Muscle layer of colon (tissue), 2 donors: ENCODE measurements around the gene CYBB.

Source experiments
- H3K27ac ChIP-seq: one replicate; pipeline ENCODE4 v1.7.0; 2013; ENCODE audit warnings: low read depth, mild to moderate bottlenecking, low read length, moderate library complexity
- H3K27me3 ChIP-seq, 2 donors: one replicate each; pipeline ENCODE4 v1.7.0; 2013; ENCODE audit warnings: low read length in 2 of 2, mild to moderate bottlenecking in 2 of 2; ENCODE audit not compliant: insufficient read depth in 2 of 2, control insufficient read depth in 1 of 2
- H3K36me3 ChIP-seq: one replicate; pipeline ENCODE4 v1.7.0; 2013; ENCODE audit warnings: mild to moderate bottlenecking, low read length; ENCODE audit not compliant: insufficient read depth
- H3K4me1 ChIP-seq: one replicate; pipeline ENCODE4 v1.7.0; 2013; ENCODE audit warnings: mild to moderate bottlenecking, low read length; ENCODE audit not compliant: insufficient read depth
- H3K4me3 ChIP-seq, 2 donors: one replicate each; pipeline ENCODE4 v1.7.0; 2013; ENCODE audit warnings: low read length in 2 of 2, low read depth in 1 of 2, mild to moderate bottlenecking in 1 of 2, moderate library complexity in 1 of 2
- H3K9ac ChIP-seq: one replicate; pipeline ENCODE4 v1.7.0; 2013; ENCODE audit warnings: low read length
- H3K9me3 ChIP-seq: one replicate; pipeline ENCODE4 v1.7.0; 2013; ENCODE audit warnings: mild to moderate bottlenecking, low read length
- donor health status: abdominal sarcoma.
- donor health status: Adenocarcinoma of cecum.

The CYBB gene

GRCh38 chrX:37786624-37787422, 7.0 kb downstream of the CYBB start:
- H3K36me3 ChIP-seq, result no peaks in the 10 kb centered on the region
- no peaks in the 10 kb centered on the region for H3K4me1 ChIP-seq
- H3K4me3 ChIP-seq, result no peak overlapping the region
- no peak overlapping the region for H3K9ac ChIP-seq
- no peaks in the 10 kb centered on the region for H3K9me3 ChIP-seq
- H3K27me3 ChIP-seq, result peaks cover 0 to 7% of the 10 kb centered on the region in 2 donors
- H3K27ac ChIP-seq, result no peak overlapping the region

- H3K9ac ChIP-seq, result no peak overlapping the region
- no peaks in the 10 kb centered on the region for H3K9me3 ChIP-seq
- peaks cover 0 to 7% of the 10 kb centered on the region in 2 donors for H3K27me3 ChIP-seq
- no peaks in the 10 kb centered on the region for H3K36me3 ChIP-seq
- H3K4me1 ChIP-seq, result no peaks in the 10 kb centered on the region
- no peak overlapping the region for H3K4me3 ChIP-seq
- H3K27ac ChIP-seq, result no peak overlapping the region
These were observed 7.6 kb downstream of the CYBB start for GRCh38 chrX:37787423-37787869.

GRCh38 chrX:37796310-37796709, 16.5 kb downstream of the CYBB start:
- H3K27ac ChIP-seq, result no peak overlapping the region
- no peaks in the 10 kb centered on the region for H3K27me3 ChIP-seq
- no peak overlapping the region for H3K4me3 ChIP-seq

GRCh38 chrX:37796805-37797204, 16.9 kb downstream of the CYBB start:
- Histone ChIP-seq H3K27ac (no peak overlapping the region), H3K4me1 (no peaks in the 10 kb centered on the region), H3K9me3 (no peaks in the 10 kb centered on the region), H3K4me3 (no peak overlapping the region), H3K36me3 (no peaks in the 10 kb centered on the region), H3K9ac (no peak overlapping the region), H3K27me3 (no peaks in the 10 kb centered on the region)

More at GRCh38 chrX:37796310-37796709, 16.5 kb downstream of the CYBB start:
- no peaks in the 10 kb centered on the region for H3K4me1 ChIP-seq
- no peaks in the 10 kb centered on the region for H3K9me3 ChIP-seq
- no peaks in the 10 kb centered on the region for H3K36me3 ChIP-seq
- no peak overlapping the region for H3K9ac ChIP-seq

GRCh38 chrX:37799936-37800335, 20.1 kb downstream of the CYBB start:
- Histone ChIP-seq H3K27me3 (no peaks in the 10 kb centered on the region), H3K36me3 (no peaks in the 10 kb centered on the region), H3K4me1 (no peaks in the 10 kb centered on the region), H3K9me3 (no peaks in the 10 kb centered on the region), H3K27ac (no peak overlapping the region), H3K4me3 (no peak overlapping the region), H3K9ac (no peak overlapping the region)

- H3K27ac ChIP-seq, result no peak overlapping the region
- no peaks in the 10 kb centered on the region for H3K9me3 ChIP-seq
- no peaks in the 10 kb centered on the region for H3K4me1 ChIP-seq
- no peaks in the 10 kb centered on the region for H3K27me3 ChIP-seq
- H3K4me3 ChIP-seq, result no peak overlapping the region
- no peak overlapping the region for H3K9ac ChIP-seq
- H3K36me3 ChIP-seq, result no peaks in the 10 kb centered on the region
These were observed 20.9 kb downstream of the CYBB start for GRCh38 chrX:37800717-37801116.

GRCh38 chrX:37802028-37802427, 22.2 kb downstream of the CYBB start:
- no peaks in the 10 kb centered on the region for H3K27me3 ChIP-seq
- no peak overlapping the region for H3K27ac ChIP-seq
- no peaks in the 10 kb centered on the region for H3K9me3 ChIP-seq
- H3K9ac ChIP-seq, result no peak overlapping the region
- no peaks in the 10 kb centered on the region for H3K36me3 ChIP-seq
- no peak overlapping the region for H3K4me3 ChIP-seq
- H3K4me1 ChIP-seq, result no peaks in the 10 kb centered on the region

GRCh38 chrX:37803057-37803456, 23.2 kb downstream of the CYBB start:
- Histone ChIP-seq H3K27me3 (no peaks in the 10 kb centered on the region), H3K4me1 (no peaks in the 10 kb centered on the region), H3K9ac (no peak overlapping the region), H3K4me3 (no peak overlapping the region), H3K9me3 (no peaks in the 10 kb centered on the region), H3K27ac (no peak overlapping the region), H3K36me3 (no peaks in the 10 kb centered on the region)

- Histone ChIP-seq H3K4me3 (no peak overlapping the region), H3K4me1 (no peaks in the 10 kb centered on the region), H3K9ac (no peak overlapping the region), H3K36me3 (no peaks in the 10 kb centered on the region), H3K27ac (no peak overlapping the region), H3K9me3 (no peaks in the 10 kb centered on the region), H3K27me3 (no peaks in the 10 kb centered on the region)
These were observed 30.1 kb downstream of the CYBB start for GRCh38 chrX:37809970-37810369.

- Histone ChIP-seq H3K4me1 (no peaks in the 10 kb centered on the region), H3K27ac (no peak overlapping the region), H3K27me3 (peaks cover 0 to 4% of the 10 kb centered on the region in 2 donors), H3K9ac (no peak overlapping the region), H3K4me3 (no peak overlapping the region), H3K9me3 (no peaks in the 10 kb centered on the region), H3K36me3 (no peaks in the 10 kb centered on the region)
These were observed 32.3 kb downstream of the CYBB start for GRCh38 chrX:37812110-37812509.

GRCh38 chrX:37813570-37813969, 33.7 kb downstream of the CYBB start:
- peaks cover 0 to 8% of the 10 kb centered on the region in 2 donors for H3K27me3 ChIP-seq
- no peaks in the 10 kb centered on the region for H3K4me1 ChIP-seq
- no peak overlapping the region for H3K9ac ChIP-seq
- no peaks in the 10 kb centered on the region for H3K9me3 ChIP-seq
- H3K36me3 ChIP-seq, result no peaks in the 10 kb centered on the region
- H3K27ac ChIP-seq, result no peak overlapping the region
- no peak overlapping the region for H3K4me3 ChIP-seq

- Histone ChIP-seq H3K9ac (no peak overlapping the region), H3K36me3 (no peaks in the 10 kb centered on the region), H3K27ac (no peak overlapping the region), H3K27me3 (peaks cover 0 to 14% of the 10 kb centered on the region in 2 donors), H3K9me3 (no peaks in the 10 kb centered on the region), H3K4me3 (no peak overlapping the region), H3K4me1 (no peaks in the 10 kb centered on the region)
These were observed 35.5 kb downstream of the CYBB start for GRCh38 chrX:37815366-37815765.
